AG10803 (cell line): ENCODE data around the gene RNF145.

Experiments used
- DNase-seq: peaks from one replicate; pipeline ENCODE4 v3.0.0; 2010; ENCODE audit warnings: low read depth
- H3K4me3 ChIP-seq: 2 replicates; pipeline ENCODE4 v1.5.1; 2011; ENCODE audit warnings: mild to moderate bottlenecking, low read length, control low read depth
- CTCF ChIP-seq: conservative IDR thresholded peaks from 2 replicates; pipeline ENCODE4 v1.5.1; 2011; ENCODE audit warnings: mild to moderate bottlenecking, low read length, control low read depth, inconsistent platforms

The RNF145 gene

GRCh38 chr5:159206818-159207217 is 2.5 kb downstream of the RNF145 start:
- no peak for TF ChIP-seq CTCF
- H3K4me3 ChIP-seq, result peak overlapping the region; percentile 87
- no peak for DNase-seq

- H3K4me3 ChIP-seq, result peak overlapping the region; percentile 87
- no peak for TF ChIP-seq CTCF
- no peak for DNase-seq
Measured at GRCh38 chr5:159206368-159206767, 3.0 kb downstream of the RNF145 start.

- H3K4me3 ChIP-seq, result no peak overlapping the region
- no peak for DNase-seq
- no peak for TF ChIP-seq CTCF
Measured at GRCh38 chr5:159203351-159203750, 6.0 kb downstream of the RNF145 start.

GRCh38 chr5:159202151-159202550 is 7.2 kb downstream of the RNF145 start:
- no peak for TF ChIP-seq CTCF
- DNase-seq, result no peak

GRCh38 chr5:159199780-159200179 is 9.6 kb downstream of the RNF145 start:
- no peak overlapping the region for H3K4me3 ChIP-seq
- DNase-seq, result no peak
- TF ChIP-seq CTCF, result no peak

More at GRCh38 chr5:159202151-159202550, 7.2 kb downstream of the RNF145 start:
- no peak overlapping the region for H3K4me3 ChIP-seq

GRCh38 chr5:159199225-159199624 is 10.1 kb downstream of the RNF145 start:
- no peak overlapping the region for H3K4me3 ChIP-seq
- no peak for DNase-seq
- no peak for TF ChIP-seq CTCF

GRCh38 chr5:159198063-159199036 is 11.0 kb downstream of the RNF145 start:
- no peak for TF ChIP-seq CTCF
- H3K4me3 ChIP-seq, result no peak overlapping the region
- no peak for DNase-seq
